Osteoblast (primary cell): ENCODE measurements around the gene AK9. TPM values are rescaled to one million over a fixed set of nuclear protein-coding genes. Genes with fewer than 3 reads are reported as not detected.

Experiments used
- DNase-seq: peaks from one replicate; pipeline ENCODE4 v3.0.0; 2011; ENCODE audit warnings: low spot score, mixed read lengths; ENCODE audit not compliant: insufficient read length; ENCODE audit errors: missing footprints
- H2AFZ ChIP-seq: 2 replicates; pipeline ENCODE4 v1.6.0; 2011; ENCODE audit warnings: mild to moderate bottlenecking, low read length
- H3K27ac ChIP-seq: 2 replicates; pipeline ENCODE4 v1.5.1; 2011; ENCODE audit warnings: mild to moderate bottlenecking, low read depth, low read length, moderate library complexity
- H3K27me3 ChIP-seq: 2 replicates; pipeline ENCODE4 v1.6.0; 2012; ENCODE audit warnings: mild to moderate bottlenecking, control low read depth, inconsistent platforms, low read length, moderate library complexity; ENCODE audit not compliant: insufficient read depth
- H3K36me3 ChIP-seq: 2 replicates; pipeline ENCODE4 v1.5.1; 2011; ENCODE audit warnings: mild to moderate bottlenecking, low read length, control low read depth, moderate library complexity; ENCODE audit not compliant: insufficient read depth
- H3K4me1 ChIP-seq: 2 replicates; pipeline ENCODE4 v1.5.1; 2011; ENCODE audit warnings: mild to moderate bottlenecking, low read length, control low read depth, moderate library complexity; ENCODE audit not compliant: insufficient read depth
- H3K4me2 ChIP-seq: 2 replicates; pipeline ENCODE4 v1.6.0; 2011; ENCODE audit warnings: mild to moderate bottlenecking, low read length; ENCODE audit not compliant: insufficient read depth
- H3K4me3 ChIP-seq: fragments of 200-600 bp; sonication (generic); 3 replicates; pipeline ENCODE4 v1.5.1; 2012; ENCODE audit warnings: mild to moderate bottlenecking, low read length, inconsistent platforms; ENCODE audit not compliant: insufficient read depth
- H3K79me2 ChIP-seq: 2 replicates; pipeline ENCODE4 v1.6.0; 2012; ENCODE audit warnings: mild to moderate bottlenecking, low read length, control low read depth, inconsistent platforms; ENCODE audit not compliant: insufficient read depth
- H3K9me3 ChIP-seq: 2 replicates; pipeline ENCODE4 v1.5.1; 2011; ENCODE audit warnings: low read depth, low read length, control low read depth
- H4K20me1 ChIP-seq: 2 replicates; pipeline ENCODE4 v1.6.0; 2012; ENCODE audit warnings: mild to moderate bottlenecking, low read length, control low read depth; ENCODE audit not compliant: insufficient read depth
- CTCF ChIP-seq: IDR thresholded peaks from 2 replicates; pipeline ENCODE4 v1.5.1; 2011; ENCODE audit warnings: mild to moderate bottlenecking, low read depth, low read length, moderate library complexity; ENCODE audit errors: extremely low read depth
- total RNA-seq: library from RNA; depleted of rRNA; stranded (reverse); fragments of >200 nt; gene quantifications from 2 replicates; pipeline ENCODE4 v1.2.3, GENCODE V29; 2012

Gene AK9
- total RNA-seq, 1 donor: 5.8 TPM

- H4K20me1 ChIP-seq: no peaks in the 10 kb centered on the region
- no peak for DNase-seq
- no peaks in the 10 kb centered on the region for H3K9me3 ChIP-seq
- H3K4me2 ChIP-seq: no peak overlapping the region
- no peaks in the 10 kb centered on the region for H3K4me1 ChIP-seq
- H3K79me2 ChIP-seq: no peaks in the 10 kb centered on the region
- no peaks in the 10 kb centered on the region for H3K36me3 ChIP-seq
- no peak for TF ChIP-seq CTCF
- H3K4me3 ChIP-seq: no peak overlapping the region
- no peak overlapping the region for H3K27ac ChIP-seq
- no peak overlapping the region for H2AFZ ChIP-seq
- no peaks in the 10 kb centered on the region for H3K27me3 ChIP-seq
Measured at GRCh38 chr6:109655761-109656262, 35.2 kb downstream of the AK9 start.

- no peak overlapping the region for H3K27ac ChIP-seq
- H3K36me3 ChIP-seq: no peaks in the 10 kb centered on the region
- no peaks in the 10 kb centered on the region for H3K27me3 ChIP-seq
- TF ChIP-seq CTCF: no peak
- H3K4me2 ChIP-seq: no peak overlapping the region
- H3K4me1 ChIP-seq: no peaks in the 10 kb centered on the region
- DNase-seq: no peak
- H4K20me1 ChIP-seq: no peaks in the 10 kb centered on the region
- no peak overlapping the region for H2AFZ ChIP-seq
- no peaks in the 10 kb centered on the region for H3K9me3 ChIP-seq
- no peak overlapping the region for H3K4me3 ChIP-seq
- H3K79me2 ChIP-seq: no peaks in the 10 kb centered on the region
Measured at GRCh38 chr6:109653264-109653663, 37.7 kb downstream of the AK9 start.

DNA sequence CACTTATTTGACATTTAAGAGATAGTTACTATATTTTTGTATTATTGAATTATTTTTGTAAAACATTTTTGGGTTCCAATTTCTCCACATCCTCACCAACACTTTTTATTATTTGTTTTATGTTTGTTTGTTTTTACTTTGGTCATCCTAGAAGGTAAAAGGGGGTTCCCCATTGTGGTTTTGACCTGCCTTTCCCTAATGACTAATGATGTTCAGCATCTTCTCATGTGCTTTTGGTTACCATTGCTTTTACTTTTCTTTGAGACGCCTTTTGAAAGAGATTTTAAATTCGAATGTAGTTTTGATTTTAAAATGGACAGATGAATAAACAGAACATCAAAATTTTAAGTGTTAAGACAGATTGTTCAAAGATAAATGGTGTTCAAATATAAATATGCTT is 46.9 kb downstream of the AK9 start:
- H3K36me3 ChIP-seq: no peaks in the 10 kb centered on the region

DNA sequence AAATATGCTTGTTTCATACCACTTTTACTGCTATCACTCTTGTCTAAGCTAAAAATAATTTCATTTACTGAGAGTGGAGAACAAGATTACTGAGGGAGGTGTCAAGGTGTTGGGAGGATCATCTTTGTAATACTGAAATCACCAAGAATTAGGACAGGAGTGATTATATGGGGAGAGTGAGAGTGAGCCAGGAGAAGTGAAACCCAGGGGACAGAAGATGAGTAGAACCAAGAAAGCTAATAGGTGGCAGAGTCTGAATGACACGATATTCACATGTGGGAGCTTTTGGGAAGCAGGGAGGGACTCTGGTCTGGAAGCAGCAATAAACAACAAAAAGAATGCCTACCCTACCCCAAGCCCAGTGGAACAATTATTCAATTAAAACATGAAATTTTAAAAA is 58.6 kb downstream of the AK9 start:
- TF ChIP-seq CTCF: no peak
- no peaks in the 10 kb centered on the region for H3K9me3 ChIP-seq
- no peaks in the 10 kb centered on the region for H4K20me1 ChIP-seq
- H2AFZ ChIP-seq: no peak overlapping the region
- DNase-seq: no peak
- H3K36me3 ChIP-seq: no peaks in the 10 kb centered on the region
- no peak overlapping the region for H3K27ac ChIP-seq
- no peaks in the 10 kb centered on the region for H3K79me2 ChIP-seq
- H3K4me2 ChIP-seq: no peak overlapping the region
- H3K4me3 ChIP-seq: no peak overlapping the region
- H3K27me3 ChIP-seq: no peaks in the 10 kb centered on the region
- no peaks in the 10 kb centered on the region for H3K4me1 ChIP-seq

More for the DNA sequence above, 46.9 kb downstream of the AK9 start:
- H2AFZ ChIP-seq: no peak overlapping the region
- H3K4me3 ChIP-seq: no peak overlapping the region
- no peak overlapping the region for H3K27ac ChIP-seq
- no peaks in the 10 kb centered on the region for H3K4me1 ChIP-seq
- TF ChIP-seq CTCF: no peak
- no peaks in the 10 kb centered on the region for H4K20me1 ChIP-seq
- H3K9me3 ChIP-seq: no peaks in the 10 kb centered on the region
- H3K4me2 ChIP-seq: no peak overlapping the region
- DNase-seq: no peak
- H3K27me3 ChIP-seq: no peaks in the 10 kb centered on the region
- H3K79me2 ChIP-seq: no peaks in the 10 kb centered on the region
